ENCODE measurements around the gene ZBTB45. TPM values are rescaled to one million over a fixed set of nuclear protein-coding genes. Genes with fewer than 3 reads are reported as not detected.
A peak's percentile ranks its signal among the peaks of the same experiment; 100 is the strongest.

ZBTB45 gene
- polyA plus RNA-seq, 1 donor from 2014 or later: 6.8 TPM

DNA sequence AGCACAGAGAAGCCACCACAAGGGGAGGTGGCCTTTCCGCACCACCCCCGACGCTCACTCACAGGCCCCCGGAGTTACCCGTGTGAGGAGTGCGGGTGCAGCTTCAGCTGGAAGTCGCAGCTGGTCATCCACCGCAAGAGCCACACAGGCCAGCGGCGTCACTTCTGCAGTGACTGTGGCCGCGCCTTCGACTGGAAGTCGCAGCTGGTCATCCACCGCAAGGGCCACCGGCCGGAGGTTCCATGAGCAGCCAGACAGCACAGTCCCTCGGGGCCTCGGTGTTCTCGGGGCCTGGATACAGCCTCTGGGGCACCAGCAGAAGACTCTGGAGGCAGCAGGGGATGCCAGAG lies 39.2 kb downstream of the ZBTB45 start:
- TF ChIP-seq RAD21 (conservative IDR thresholded peaks at IDR 0.05) (no peak), SMC3 (conservative IDR thresholded peaks at IDR 0.05; ENCODE audit: poor library complexity) (no peak), MXI1 (conservative IDR thresholded peaks at IDR 0.05; ENCODE audit: poor library complexity, severe bottlenecking) (no peak), POLR2AphosphoS5 (IDR thresholded peaks at IDR 0.05) (no peak), REST (IDR thresholded peaks at IDR 0.05; ENCODE audit: borderline replicate concordance) (no peak), EP300 (conservative IDR thresholded peaks at IDR 0.05; ENCODE audit: poor library complexity, severe bottlenecking) (no peak), TAF1 (IDR thresholded peaks at IDR 0.05; ENCODE audit: low read depth) (no peak), EZH2 (IDR thresholded peaks at IDR 0.05; ENCODE audit: borderline replicate concordance, insufficient read depth, low read length, poor library complexity, severe bottlenecking) (no peak)
- TF ChIP-seq, protein P1, sequence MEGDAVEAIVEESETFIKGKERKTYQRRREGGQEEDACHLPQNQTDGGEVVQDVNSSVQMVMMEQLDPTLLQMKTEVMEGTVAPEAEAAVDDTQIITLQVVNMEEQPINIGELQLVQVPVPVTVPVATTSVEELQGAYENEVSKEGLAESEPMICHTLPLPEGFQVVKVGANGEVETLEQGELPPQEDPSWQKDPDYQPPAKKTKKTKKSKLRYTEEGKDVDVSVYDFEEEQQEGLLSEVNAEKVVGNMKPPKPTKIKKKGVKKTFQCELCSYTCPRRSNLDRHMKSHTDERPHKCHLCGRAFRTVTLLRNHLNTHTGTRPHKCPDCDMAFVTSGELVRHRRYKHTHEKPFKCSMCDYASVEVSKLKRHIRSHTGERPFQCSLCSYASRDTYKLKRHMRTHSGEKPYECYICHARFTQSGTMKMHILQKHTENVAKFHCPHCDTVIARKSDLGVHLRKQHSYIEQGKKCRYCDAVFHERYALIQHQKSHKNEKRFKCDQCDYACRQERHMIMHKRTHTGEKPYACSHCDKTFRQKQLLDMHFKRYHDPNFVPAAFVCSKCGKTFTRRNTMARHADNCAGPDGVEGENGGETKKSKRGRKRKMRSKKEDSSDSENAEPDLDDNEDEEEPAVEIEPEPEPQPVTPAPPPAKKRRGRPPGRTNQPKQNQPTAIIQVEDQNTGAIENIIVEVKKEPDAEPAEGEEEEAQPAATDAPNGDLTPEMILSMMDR (IDR thresholded peaks at IDR 0.05; ENCODE audit: poor library complexity, severe bottlenecking): no peak

DNA sequence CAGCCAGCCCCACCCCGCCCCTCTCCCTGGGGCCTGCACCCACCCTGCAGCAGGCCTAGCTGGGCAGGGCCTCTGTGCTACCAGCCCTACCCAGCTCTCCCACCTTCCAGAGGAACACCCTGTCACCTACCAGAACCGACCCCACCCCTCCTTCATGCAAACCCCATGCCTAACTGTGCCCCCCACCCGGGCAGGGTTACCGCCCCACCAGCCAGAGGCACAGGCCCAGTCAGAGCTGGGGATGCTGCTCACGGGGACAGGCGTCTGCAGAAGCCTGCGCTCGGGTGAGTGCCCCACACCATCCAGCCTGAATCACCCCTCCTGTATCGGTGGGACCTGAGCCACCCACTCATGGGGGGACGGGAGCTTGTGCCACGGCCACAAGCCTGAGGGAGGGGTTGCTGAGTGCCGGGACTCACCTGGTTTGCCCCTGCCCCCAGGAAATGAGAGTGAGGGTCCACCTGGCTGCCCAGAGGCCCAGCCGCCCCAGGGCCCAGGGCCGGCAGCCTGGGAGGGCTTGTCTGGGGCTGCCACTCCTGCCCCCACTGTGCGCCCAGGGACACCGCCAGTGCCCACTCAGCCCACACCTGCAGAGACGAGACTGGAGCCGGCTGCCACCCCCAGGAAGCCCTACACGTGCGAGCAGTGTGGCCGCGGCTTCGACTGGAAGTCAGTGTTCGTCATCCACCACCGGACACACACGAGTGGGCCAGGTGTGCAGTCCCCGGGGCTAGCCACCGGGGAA lies 39.7 kb downstream of the ZBTB45 start:
- H3K4me2 ChIP-seq (ENCODE audit: low read length): no peak overlapping the region
- no peak overlapping the region for H3K27ac ChIP-seq (ENCODE audit: low read length)
- H2AFZ ChIP-seq (ENCODE audit: low read depth, low read length): no peak overlapping the region
- H3K27me3 ChIP-seq (ENCODE audit: insufficient read depth, low read depth, low read length): no peaks in the 10 kb centered on the region
- H3K79me2 ChIP-seq (replicated peaks; ENCODE audit: insufficient read depth, low read length): no peaks in the 10 kb centered on the region
- no peak overlapping the region for H3K4me3 ChIP-seq (ENCODE audit: low read length)
- H4K20me1 ChIP-seq (ENCODE audit: insufficient read depth): no peaks in the 10 kb centered on the region
- H3K9ac ChIP-seq (ENCODE audit: low read length): no peak overlapping the region
- no peaks in the 10 kb centered on the region for H3K9me3 ChIP-seq (ENCODE audit: low read length)
- no peaks in the 10 kb centered on the region for H3K36me3 ChIP-seq (ENCODE audit: insufficient read depth, low read length)
- TF ChIP-seq REST (IDR thresholded peaks at IDR 0.05; ENCODE audit: borderline replicate concordance) (no peak), POLR2AphosphoS5 (IDR thresholded peaks at IDR 0.05) (peak; percentile 0)
- no peaks in the 10 kb centered on the region for H3K9me2 ChIP-seq (ENCODE audit: insufficient read depth, low read length)
- no peaks in the 10 kb centered on the region for H3F3A ChIP-seq (ENCODE audit: insufficient read depth, low read length, poor library complexity, severe bottlenecking)

More for the DNA sequence above, 39.2 kb downstream of the ZBTB45 start:
- no peak overlapping the region for H3K4me2 ChIP-seq (ENCODE audit: low read length)
- no peaks in the 10 kb centered on the region for H3F3A ChIP-seq (ENCODE audit: insufficient read depth, low read length, poor library complexity, severe bottlenecking)
- H3K27me3 ChIP-seq (ENCODE audit: insufficient read depth, low read depth, low read length): no peaks in the 10 kb centered on the region
- H3K9me3 ChIP-seq (ENCODE audit: low read length): no peaks in the 10 kb centered on the region
- H4K20me1 ChIP-seq (ENCODE audit: insufficient read depth): no peaks in the 10 kb centered on the region
- H3K9ac ChIP-seq (ENCODE audit: low read length): no peak overlapping the region
- no peak overlapping the region for H2AFZ ChIP-seq (ENCODE audit: low read depth, low read length)
- no peak overlapping the region for H3K4me3 ChIP-seq (ENCODE audit: low read length)
- H3K79me2 ChIP-seq (replicated peaks; ENCODE audit: insufficient read depth, low read length): no peaks in the 10 kb centered on the region
- H3K36me3 ChIP-seq (ENCODE audit: insufficient read depth, low read length): no peaks in the 10 kb centered on the region
- H3K27ac ChIP-seq (ENCODE audit: low read length): no peak overlapping the region
- no peaks in the 10 kb centered on the region for H3K9me2 ChIP-seq (ENCODE audit: insufficient read depth, low read length)

Data from neural cell (in vitro differentiated cells).